Loucy (cell line): ENCODE results near the gene PTS.
"Not testable (repeated sequence)": the region's sequence is repeated elsewhere in the genome, so short reads cannot be mapped to it uniquely, and the experiment has no call there.

ENCODE experiments used
- H2AFZ ChIP-seq: fragments of 200-600 bp; sonication (generic); 2 replicates; pipeline ENCODE4 v1.6.0; 2016; ENCODE audit warnings: antibody characterized with exemption, mild to moderate bottlenecking, low read length, moderate library complexity
- H3F3A ChIP-seq: fragments of 200-600 bp; 2 replicates; pipeline ENCODE4 v1.6.0; 2016; ENCODE audit warnings: antibody characterized with exemption, low read depth, mild to moderate bottlenecking
- H3K27me3 ChIP-seq: fragments of 200-600 bp; sonication (generic); 2 replicates; pipeline ENCODE4 v1.6.1; 2014; ENCODE audit warnings: low read length, mild to moderate bottlenecking; ENCODE audit not compliant: insufficient read depth, poor library complexity, severe bottlenecking
- H3K36me3 ChIP-seq: fragments of 200-600 bp; sonication (generic); 2 replicates; pipeline ENCODE4 v1.6.1; 2016; ENCODE audit warnings: low read length; ENCODE audit not compliant: insufficient read depth
- H3K4me1 ChIP-seq: fragments of 200-600 bp; sonication (generic); 2 replicates; pipeline ENCODE4 v1.5.1; 2014; ENCODE audit warnings: low read length, mild to moderate bottlenecking; ENCODE audit not compliant: insufficient read depth, poor library complexity, severe bottlenecking
- H3K4me2 ChIP-seq: fragments of 200-600 bp; sonication (generic); 2 replicates; pipeline ENCODE4 v1.6.0; 2014; ENCODE audit warnings: antibody characterized with exemption, low read length, low read depth, mild to moderate bottlenecking; ENCODE audit not compliant: poor library complexity, severe bottlenecking
- H3K4me3 ChIP-seq: fragments of 200-600 bp; sonication (generic); 2 replicates; pipeline ENCODE4 v1.5.1; 2014; ENCODE audit warnings: low read length, mild to moderate bottlenecking, mixed read lengths; ENCODE audit not compliant: poor library complexity, severe bottlenecking
- H3K79me2 ChIP-seq: fragments of 200-600 bp; sonication (generic); 2 replicates; pipeline ENCODE4 v1.6.1; 2014; ENCODE audit warnings: low read length; ENCODE audit not compliant: insufficient read depth
- H3K9ac ChIP-seq: fragments of 200-600 bp; sonication (generic); 2 replicates; pipeline ENCODE4 v1.6.0; 2014; ENCODE audit warnings: mild to moderate bottlenecking, low read depth, low read length, moderate library complexity; ENCODE audit not compliant: poor library complexity, severe bottlenecking
- H3K9me2 ChIP-seq: fragments of 200-600 bp; sonication (generic); replicated peaks from 2 replicates; pipeline ENCODE4 v1.6.1; 2016; ENCODE audit warnings: low read depth, low read length, mixed read lengths
- H3K9me3 ChIP-seq: fragments of 200-600 bp; sonication (generic); 2 replicates; pipeline ENCODE4 v1.6.1; 2014; ENCODE audit warnings: mild to moderate bottlenecking, antibody characterized with exemption, low read length, low read depth; ENCODE audit not compliant: insufficient read depth
- H4K20me1 ChIP-seq: fragments of 200-600 bp; sonication (generic); 2 replicates; pipeline ENCODE4 v1.6.0; 2014; ENCODE audit warnings: antibody characterized with exemption, low read length, mild to moderate bottlenecking; ENCODE audit not compliant: insufficient read depth, poor library complexity, severe bottlenecking
- EZH2phosphoT487 ChIP-seq: fragments of 200-600 bp; IDR thresholded peaks from 2 replicates; pipeline ENCODE4 v1.6.1; 2018; ENCODE audit warnings: antibody characterized with exemption, mild to moderate bottlenecking, moderate library complexity, borderline replicate concordance
- TF ChIP-seq, protein P1 (sequence below): fragments of 200-600 bp; sonication (generic); conservative IDR thresholded peaks from 2 replicates; pipeline ENCODE4 v1.5.1; 2014; ENCODE audit warnings: mild to moderate bottlenecking, antibody characterized with exemption, low read length

Gene PTS

DNA sequence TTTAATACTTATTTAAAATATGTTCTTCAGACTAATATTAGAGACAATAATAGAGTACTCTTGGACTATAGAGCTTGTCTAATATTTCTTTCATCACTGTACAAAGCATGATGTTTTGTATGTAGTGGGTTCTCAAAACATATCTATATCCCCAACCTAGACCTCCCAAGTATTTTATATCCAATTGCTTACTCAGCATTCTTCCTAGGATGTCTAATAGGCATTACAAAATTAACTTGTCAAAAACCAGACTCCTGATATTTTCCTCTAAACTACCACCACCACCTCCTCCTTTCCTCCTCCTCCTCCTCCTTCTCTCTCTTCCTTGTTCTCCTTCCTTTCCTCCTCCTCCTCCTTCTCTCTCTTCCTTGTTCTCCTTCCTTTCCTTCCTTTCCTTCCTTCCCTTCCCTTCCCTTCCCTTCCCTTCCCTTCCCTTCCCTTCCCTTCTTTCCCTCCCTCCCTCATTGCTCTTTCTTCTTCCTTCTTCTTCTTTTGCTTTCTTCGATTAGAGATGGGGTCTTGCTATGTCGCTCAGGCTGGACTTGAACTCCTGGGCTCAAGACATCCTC lies 29.6 kb upstream of the PTS start:
- no peak overlapping the region for H2AFZ ChIP-seq
- no peak overlapping the region for H3K9ac ChIP-seq
- H3F3A ChIP-seq, result no peaks in the 10 kb centered on the region
- no peaks in the 10 kb centered on the region for H3K9me2 ChIP-seq
- no peaks in the 10 kb centered on the region for H3K9me3 ChIP-seq
- no peaks in the 10 kb centered on the region for H3K27me3 ChIP-seq
- peaks cover 5% of the 10 kb centered on the region for H3K4me1 ChIP-seq
- no peaks in the 10 kb centered on the region for H3K79me2 ChIP-seq
- H4K20me1 ChIP-seq, result no peaks in the 10 kb centered on the region
- no peak for TF ChIP-seq EZH2phosphoT487
- TF ChIP-seq, protein P1, sequence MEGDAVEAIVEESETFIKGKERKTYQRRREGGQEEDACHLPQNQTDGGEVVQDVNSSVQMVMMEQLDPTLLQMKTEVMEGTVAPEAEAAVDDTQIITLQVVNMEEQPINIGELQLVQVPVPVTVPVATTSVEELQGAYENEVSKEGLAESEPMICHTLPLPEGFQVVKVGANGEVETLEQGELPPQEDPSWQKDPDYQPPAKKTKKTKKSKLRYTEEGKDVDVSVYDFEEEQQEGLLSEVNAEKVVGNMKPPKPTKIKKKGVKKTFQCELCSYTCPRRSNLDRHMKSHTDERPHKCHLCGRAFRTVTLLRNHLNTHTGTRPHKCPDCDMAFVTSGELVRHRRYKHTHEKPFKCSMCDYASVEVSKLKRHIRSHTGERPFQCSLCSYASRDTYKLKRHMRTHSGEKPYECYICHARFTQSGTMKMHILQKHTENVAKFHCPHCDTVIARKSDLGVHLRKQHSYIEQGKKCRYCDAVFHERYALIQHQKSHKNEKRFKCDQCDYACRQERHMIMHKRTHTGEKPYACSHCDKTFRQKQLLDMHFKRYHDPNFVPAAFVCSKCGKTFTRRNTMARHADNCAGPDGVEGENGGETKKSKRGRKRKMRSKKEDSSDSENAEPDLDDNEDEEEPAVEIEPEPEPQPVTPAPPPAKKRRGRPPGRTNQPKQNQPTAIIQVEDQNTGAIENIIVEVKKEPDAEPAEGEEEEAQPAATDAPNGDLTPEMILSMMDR, result no peak
- no peak overlapping the region for H3K4me3 ChIP-seq
- no peaks in the 10 kb centered on the region for H3K36me3 ChIP-seq
- H3K4me2 ChIP-seq, result no peak overlapping the region

DNA sequence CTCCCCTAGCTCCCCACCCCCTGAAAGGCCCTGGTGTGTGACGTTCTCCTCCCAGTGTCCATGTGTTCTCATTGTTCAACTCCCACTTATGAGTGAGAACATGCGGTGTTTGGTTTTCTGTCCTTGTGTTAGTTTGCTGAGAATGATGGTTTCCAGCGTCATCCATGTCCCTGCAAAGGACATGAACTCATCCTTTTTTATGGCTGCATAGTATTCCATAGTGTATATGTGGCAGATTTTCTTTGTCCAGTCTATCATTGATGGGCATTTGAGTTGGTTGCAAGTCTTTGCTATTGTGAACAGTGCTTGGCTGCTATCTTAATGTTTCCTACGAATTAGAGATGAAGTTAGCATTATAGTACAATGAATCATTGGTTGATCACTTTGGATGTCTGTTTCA lies 27.1 kb upstream of the PTS start:
- H3K9ac ChIP-seq, H3K9me2 ChIP-seq, H3K4me3 ChIP-seq, H3K79me2 ChIP-seq, H3K9me3 ChIP-seq, H3K4me2 ChIP-seq, H3F3A ChIP-seq, H2AFZ ChIP-seq, H3K4me1 ChIP-seq, H4K20me1 ChIP-seq, H3K36me3 ChIP-seq, H3K27me3 ChIP-seq: not testable (repeated sequence)

DNA sequence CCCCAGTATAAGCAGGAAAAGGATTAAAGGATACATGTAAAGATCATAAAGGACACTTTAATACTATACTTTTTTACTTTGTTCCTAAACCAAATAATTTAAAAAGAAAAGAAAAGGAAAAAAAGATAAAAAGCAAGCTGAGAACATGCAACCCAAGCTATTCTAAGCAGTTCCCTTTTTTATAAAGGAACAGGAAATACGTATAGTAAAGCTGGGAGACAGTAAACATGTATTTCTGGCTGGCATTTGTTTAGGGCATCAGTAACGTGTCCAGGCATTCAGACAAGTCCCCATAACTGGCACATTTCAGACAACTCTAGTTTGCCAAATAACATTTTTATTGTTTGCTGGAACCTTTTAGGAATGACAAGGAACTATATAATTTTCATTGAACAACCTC lies 26.0 kb upstream of the PTS start:
- H3K27me3 ChIP-seq, result no peaks in the 10 kb centered on the region
- H3K79me2 ChIP-seq, result no peaks in the 10 kb centered on the region
- no peaks in the 10 kb centered on the region for H3F3A ChIP-seq
- H3K9me3 ChIP-seq, result no peaks in the 10 kb centered on the region
- no peaks in the 10 kb centered on the region for H3K9me2 ChIP-seq
- H3K4me1 ChIP-seq, result no peaks in the 10 kb centered on the region
- no peaks in the 10 kb centered on the region for H4K20me1 ChIP-seq
- H3K4me2 ChIP-seq, result no peak overlapping the region
- no peaks in the 10 kb centered on the region for H3K36me3 ChIP-seq
- no peak overlapping the region for H3K4me3 ChIP-seq
- TF ChIP-seq EZH2phosphoT487, result no peak
- TF ChIP-seq, protein P1, result no peak
- H2AFZ ChIP-seq, result no peak overlapping the region
- no peak overlapping the region for H3K9ac ChIP-seq

- Histone ChIP-seq H3K79me2 (no peaks in the 10 kb centered on the region), H3K9ac (no peak overlapping the region), H3K36me3 (no peaks in the 10 kb centered on the region), H3F3A (no peaks in the 10 kb centered on the region), H3K4me2 (no peak overlapping the region), H2AFZ (no peak overlapping the region), H3K4me3 (no peak overlapping the region), H3K27me3 (no peaks in the 10 kb centered on the region), H3K9me2 (no peaks in the 10 kb centered on the region), H3K9me3 (no peaks in the 10 kb centered on the region), H3K4me1 (peaks cover 2% of the 10 kb centered on the region), H4K20me1 (no peaks in the 10 kb centered on the region)
- no peak for TF ChIP-seq EZH2phosphoT487
- TF ChIP-seq, protein P1, result no peak
These were observed 20.2 kb upstream of the PTS start for GRCh38 chr11:112206071-112206470.
